GM21381 (cell line): ENCODE results near the gene SMURF2.
"Not testable (repeated sequence)": the region's sequence is repeated elsewhere in the genome, so short reads cannot be mapped to it uniquely, and the experiment has no call there.

Experiments
- ATAC-seq: cut with Tn5 transposase; IDR thresholded peaks from one replicate; pipeline ENCODE4 v1.9.1; 2021; ENCODE audit warnings: mild to moderate bottlenecking, moderate library complexity; ENCODE audit not compliant: unreplicated experiment

SMURF2 gene

GRCh38 chr17:64632606-64633005, 29.5 kb downstream of the SMURF2 start:
- no peak for ATAC-seq

DNA sequence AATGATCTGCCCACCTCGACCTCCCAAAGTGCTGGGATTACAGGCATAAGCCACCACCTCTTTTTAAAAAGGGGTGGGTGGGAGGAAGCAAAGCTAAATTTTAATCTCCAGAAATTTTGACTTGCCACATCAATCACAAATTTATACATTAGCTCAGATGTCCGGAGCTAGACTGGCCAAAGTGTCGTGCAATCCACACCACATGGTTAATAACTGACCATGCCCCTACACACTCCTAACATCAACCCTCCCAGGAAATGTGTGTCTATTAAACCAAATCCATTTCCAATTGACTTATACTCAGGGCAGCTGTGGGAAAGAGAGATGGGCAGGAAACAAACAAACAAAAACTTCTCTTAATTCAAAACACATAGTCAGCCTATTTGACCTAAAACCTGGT, 29.9 kb downstream of the SMURF2 start:
- peak; percentile 36 for ATAC-seq

- ATAC-seq = no peak
Measured at GRCh38 chr17:64630309-64631223, 31.5 kb downstream of the SMURF2 start.

GRCh38 chr17:64628641-64629040, 33.5 kb downstream of the SMURF2 start:
- no peak for ATAC-seq

DNA sequence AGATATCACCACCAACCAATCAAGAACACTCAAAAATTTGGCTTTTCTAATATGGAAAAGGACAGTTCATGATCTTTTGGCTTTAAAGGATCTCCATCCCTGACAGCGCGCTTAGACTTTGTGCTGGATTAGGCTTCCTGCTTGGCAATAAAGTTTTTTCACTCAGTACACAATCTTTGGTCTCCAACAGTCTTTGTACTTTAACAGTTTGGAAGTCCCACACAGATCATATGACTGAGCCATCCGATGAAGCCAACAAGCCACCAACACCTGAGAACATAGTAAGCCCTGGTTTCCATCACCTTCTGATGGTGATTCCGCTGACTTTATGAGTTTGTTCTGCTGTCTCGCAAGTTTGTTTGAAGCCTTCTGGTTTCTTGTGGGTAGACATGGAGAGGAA, 34.3 kb downstream of the SMURF2 start:
- no peak for ATAC-seq

GRCh38 chr17:64626827-64627226, 35.3 kb downstream of the SMURF2 start:
- ATAC-seq = no peak

DNA sequence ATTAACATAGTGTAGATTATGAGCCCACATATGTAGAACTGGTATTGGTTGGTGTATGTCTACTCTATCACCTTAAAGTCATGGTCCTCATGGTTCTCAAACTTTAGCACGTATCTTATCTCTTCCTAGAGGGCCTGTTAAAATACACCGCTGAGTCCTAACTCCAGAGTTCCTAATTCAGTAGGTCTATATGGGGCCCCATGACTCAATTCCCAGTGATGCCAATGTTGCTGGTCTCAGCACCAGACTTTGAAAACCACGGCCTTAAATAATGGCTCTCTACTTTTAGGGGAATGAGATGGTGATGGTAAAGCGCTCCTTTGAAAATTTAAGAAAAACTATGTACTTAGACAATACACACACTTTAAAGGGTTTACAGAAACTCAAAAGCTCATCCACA, 36.6 kb downstream of the SMURF2 start:
- ATAC-seq = no peak

- ATAC-seq = no peak
Measured at GRCh38 chr17:64622931-64623654, 39.0 kb downstream of the SMURF2 start.

DNA sequence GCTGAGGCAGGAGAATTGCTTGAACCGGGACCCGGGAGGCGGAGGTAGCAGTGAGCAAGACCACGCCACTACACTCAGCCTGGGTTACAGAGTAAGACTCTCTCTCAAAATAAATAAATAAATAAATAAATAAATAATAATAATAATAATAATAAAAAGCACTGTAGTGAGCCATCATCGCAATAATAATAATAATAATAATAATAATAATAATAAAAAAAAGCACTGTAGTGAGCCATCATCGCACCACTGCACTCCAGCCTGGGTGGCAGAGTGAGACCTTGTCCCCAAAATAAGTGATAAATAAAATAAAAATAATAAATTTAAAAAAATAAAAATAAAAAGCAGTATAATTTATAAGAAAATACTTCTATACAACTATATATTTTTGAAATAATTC, 40.3 kb downstream of the SMURF2 start:
- ATAC-seq = no peak

- no peak for ATAC-seq
Measured at GRCh38 chr17:64618848-64619247, 43.3 kb downstream of the SMURF2 start.

DNA sequence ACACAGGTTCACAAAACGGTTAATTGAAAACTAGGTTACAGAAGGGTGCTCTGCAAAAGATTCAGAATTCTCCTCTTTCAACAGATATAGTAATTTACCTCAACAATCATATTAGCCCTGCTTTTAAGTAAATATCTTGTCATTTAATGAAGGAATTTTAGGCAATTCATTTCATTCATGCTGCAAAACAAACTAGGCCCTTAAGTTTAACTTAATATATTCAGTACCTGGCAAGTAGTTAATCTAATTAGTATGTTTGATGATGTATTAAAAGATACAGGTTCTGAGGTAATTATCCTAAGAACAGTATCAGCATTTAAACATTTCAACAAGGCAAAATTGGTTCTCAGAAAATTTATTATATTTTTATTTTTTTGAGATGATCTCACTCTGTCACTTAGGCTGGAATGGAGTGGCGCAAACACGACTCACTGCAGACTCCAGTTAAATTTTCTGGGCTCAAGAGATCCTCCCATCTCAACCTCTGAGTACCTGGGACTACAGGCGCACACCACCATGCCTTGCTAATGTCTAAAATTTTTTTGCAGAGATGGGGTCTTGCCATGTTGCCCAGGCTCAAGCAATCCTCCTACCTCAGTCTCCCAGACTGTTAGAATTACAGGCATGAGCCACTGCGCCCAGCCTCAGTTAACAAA, 44.9 kb downstream of the SMURF2 start:
- ATAC-seq = no peak

DNA sequence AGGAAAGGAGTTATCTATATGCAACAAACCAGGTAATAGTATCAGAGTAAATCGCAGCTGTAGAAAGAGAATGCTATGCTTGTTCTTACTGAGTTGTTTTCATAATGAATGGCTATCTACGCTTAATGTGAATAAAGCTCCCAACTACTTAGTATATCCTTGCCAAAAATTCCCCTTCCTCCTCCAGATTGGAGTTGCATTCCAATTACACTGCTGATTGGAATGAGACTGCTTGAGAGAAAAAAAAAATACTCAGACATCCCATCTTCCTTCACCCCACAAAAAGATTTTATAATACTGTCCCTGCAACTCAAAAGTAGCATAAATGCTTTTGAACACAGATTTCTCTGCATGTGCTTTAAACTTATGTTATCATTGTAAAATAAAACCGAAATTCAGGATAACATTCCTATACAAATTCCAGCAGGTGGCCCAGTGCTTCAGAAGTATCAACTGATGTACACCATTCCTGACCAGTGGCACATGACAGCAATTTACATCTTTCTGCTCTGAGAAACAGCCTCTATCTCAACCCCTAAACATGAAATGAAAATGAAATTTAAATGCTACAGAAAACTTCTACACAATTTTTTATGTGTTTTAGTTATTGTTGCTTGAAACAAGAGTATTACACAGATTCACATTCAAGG, 47.0 kb downstream of the SMURF2 start:
- ATAC-seq = no peak

DNA sequence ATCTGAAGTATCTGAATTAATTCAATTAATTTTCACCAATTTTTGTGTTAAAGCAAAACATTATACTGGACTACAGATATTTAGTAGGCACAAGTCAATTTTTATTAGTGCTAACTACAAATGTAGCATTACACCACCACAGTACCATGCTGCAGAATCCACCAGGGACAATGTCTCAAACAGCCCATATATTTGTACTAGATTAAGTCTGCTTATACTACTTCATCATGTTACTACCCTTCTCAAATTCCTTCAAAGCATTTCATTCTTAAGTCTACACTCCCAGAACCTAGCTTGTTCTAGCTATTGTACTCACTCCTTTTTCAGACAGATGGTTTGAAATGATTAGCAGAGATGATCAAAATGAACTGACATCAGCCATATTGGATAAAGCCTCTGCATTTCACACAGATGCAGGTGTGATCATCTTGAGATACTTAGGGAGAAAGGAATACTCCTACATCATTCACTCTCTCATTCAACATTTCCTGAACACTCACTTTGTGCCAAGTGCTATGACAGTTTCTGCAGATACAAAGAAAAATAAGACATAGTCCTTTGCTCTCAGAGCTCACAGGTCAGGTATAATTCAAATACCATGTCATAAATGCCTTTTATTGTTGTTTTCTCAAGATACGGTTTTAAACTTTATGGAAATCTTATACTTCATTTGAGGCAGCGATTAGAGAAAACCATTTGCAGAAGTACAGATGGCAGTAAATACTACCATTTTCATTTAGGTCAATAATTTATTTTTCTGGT, 47.7 kb downstream of the SMURF2 start:
- ATAC-seq = no peak

- ATAC-seq = no peak
Measured at GRCh38 chr17:64611369-64611768, 50.7 kb downstream of the SMURF2 start.

DNA sequence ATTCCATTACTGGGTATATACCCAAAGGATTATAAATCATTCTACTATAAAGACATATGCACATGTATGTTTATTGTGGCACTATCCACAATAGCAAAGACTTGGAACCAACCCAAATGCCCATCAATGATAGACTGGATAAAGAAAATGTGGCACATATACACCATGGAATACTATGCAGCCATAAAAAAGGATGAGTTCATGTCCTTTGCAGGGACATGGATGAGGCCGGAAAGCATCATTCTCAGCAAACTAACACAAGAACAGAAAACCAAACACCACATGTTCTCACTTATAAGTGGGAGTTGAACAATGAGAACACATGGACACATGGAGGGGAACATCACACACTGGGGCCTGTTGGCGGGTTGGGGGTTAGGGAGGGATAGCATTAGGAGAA, 51.9 kb downstream of the SMURF2 start:
- ATAC-seq = not testable (repeated sequence)

GRCh38 chr17:64608571-64608981, 53.5 kb downstream of the SMURF2 start:
- ATAC-seq = no peak

DNA sequence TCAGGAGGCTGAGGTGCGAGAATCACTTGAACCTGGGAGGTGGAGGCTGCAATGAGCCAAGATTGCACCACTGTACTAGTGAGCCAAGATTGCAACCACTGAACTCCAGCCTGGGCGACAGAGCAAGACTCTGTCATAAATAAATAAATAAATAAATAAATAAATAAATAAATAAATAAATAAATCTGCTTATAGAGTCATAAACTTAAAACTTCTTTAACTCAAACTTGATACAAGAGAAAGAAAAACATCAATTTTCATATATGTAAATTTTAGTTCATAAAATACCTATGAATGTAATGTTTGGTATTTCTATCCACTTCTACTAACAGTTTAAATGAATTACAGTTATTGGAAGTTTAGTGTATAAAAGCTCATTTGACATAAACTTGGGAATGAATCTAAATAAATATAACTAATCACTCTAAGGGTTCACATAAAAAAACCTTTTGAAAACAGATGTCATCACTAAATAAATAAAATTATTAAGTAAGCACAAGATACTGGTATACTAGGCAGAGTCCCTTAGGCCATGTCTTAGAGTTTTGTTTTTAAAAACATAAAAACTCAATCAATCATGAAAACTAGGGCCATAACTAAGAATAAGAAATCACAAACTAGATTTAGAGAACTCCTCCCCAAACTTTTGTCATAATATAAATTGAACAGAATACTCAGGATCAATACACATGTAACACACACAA, 54.1 kb downstream of the SMURF2 start:
- no peak for ATAC-seq

GRCh38 chr17:64604532-64604931, 57.6 kb downstream of the SMURF2 start:
- ATAC-seq = not testable (repeated sequence)

DNA sequence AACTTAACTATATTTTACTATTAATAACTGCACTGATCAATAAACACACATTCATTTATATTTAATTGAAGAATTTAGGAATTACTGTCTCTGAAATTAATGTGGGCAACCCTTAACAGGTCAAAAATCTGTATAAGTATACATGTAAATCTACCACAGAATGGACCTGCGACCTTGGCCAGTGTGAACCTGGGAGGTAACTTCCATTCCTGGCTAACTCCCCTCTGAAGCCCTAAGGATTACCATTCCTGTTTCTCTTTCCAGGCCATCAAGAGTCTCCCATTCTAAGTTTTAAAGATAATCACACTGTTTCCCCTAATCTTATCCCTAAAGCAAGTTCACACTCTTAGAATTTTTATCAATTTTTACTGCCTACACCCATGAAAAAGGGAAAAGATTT, 58.1 kb downstream of the SMURF2 start:
- ATAC-seq = no peak

DNA sequence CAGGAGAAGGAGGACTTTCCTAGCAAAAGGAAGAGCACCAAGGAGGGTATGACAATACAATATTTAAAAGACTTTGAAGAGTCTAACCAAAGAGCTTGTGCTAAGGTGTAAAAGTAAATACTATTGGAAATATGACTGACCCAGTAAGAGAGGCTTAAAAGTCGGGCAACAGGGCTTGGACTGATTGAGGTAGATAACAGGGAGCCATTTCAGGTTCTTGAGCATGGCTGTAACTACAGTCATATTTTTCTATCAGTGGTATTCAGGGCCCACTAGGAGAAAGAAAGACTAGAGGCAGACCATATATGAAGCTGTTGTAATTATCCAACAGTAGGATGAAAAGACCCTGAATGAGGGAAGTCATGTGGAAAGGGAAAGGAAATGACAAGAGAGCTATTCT, 62.3 kb downstream of the SMURF2 start:
- no peak for ATAC-seq
